AML-193 (cell line): ENCODE results near the gene CAPZB.

Source experiments
- DNase-seq, 2 experiments: peaks; one replicate each; lab custom pipeline; 2025; lab: John Stamatoyannopoulos, UW

The CAPZB gene

GRCh38 chr1:19328486-19328885, 156.9 kb downstream of the CAPZB start:
- DNase-seq: no peak

GRCh38 chr1:19327736-19328135, 157.6 kb downstream of the CAPZB start:
- DNase-seq: no peak

- no peak for DNase-seq
Measured at GRCh38 chr1:19327301-19327700, 158.0 kb downstream of the CAPZB start.

GRCh38 chr1:19326748-19327065, 158.6 kb downstream of the CAPZB start:
- DNase-seq: no peak

GRCh38 chr1:19325958-19326747, 159.2 kb downstream of the CAPZB start:
- no peak for DNase-seq

GRCh38 chr1:19325368-19325957, 159.9 kb downstream of the CAPZB start:
- DNase-seq: no peak

GRCh38 chr1:19324665-19324990, 160.7 kb downstream of the CAPZB start:
- no peak for DNase-seq

- DNase-seq: no peak
Measured at GRCh38 chr1:19323987-19324664, 161.2 kb downstream of the CAPZB start.

GRCh38 chr1:19322481-19322880, 162.9 kb downstream of the CAPZB start:
- DNase-seq: no peak

GRCh38 chr1:19321071-19321470, 164.3 kb downstream of the CAPZB start:
- DNase-seq: no peak

- no peak for DNase-seq
Measured at GRCh38 chr1:19319196-19319595, 166.1 kb downstream of the CAPZB start.

GRCh38 chr1:19317126-19317910, 168.0 kb downstream of the CAPZB start:
- DNase-seq: no peak

- peak; percentile 61 to 76 for DNase-seq
Measured at GRCh38 chr1:19315378-19316198, 169.8 kb downstream of the CAPZB start.

GRCh38 chr1:19313961-19314882, 171.1 kb downstream of the CAPZB start:
- DNase-seq: no peak

GRCh38 chr1:19313636-19313959, 171.7 kb downstream of the CAPZB start:
- DNase-seq: no peak

- DNase-seq: peak; percentile 8
Measured at GRCh38 chr1:19312782-19313635, 172.3 kb downstream of the CAPZB start.

- peak; percentile 78 to 87 for DNase-seq
Measured at GRCh38 chr1:19311931-19312781, 173.2 kb downstream of the CAPZB start, which contains the start of the genes AKR7A2 and SLC66A1. TSS of gene AKR7A2 (minus strand) at chr1:19312144. CDS start at chr1:19312124, 20 bp downstream. TSS of gene SLC66A1 (plus strand) at chr1:19312326. CDS start at chr1:19317678, 5,352 bp downstream.

- DNase-seq: no peak
Measured at GRCh38 chr1:19311503-19311930, 173.8 kb downstream of the CAPZB start.
